TTC549 (cell line): ENCODE results near the gene MYO10.
"Not testable (repeated sequence)": the region's sequence is repeated elsewhere in the genome, so short reads cannot be mapped to it uniquely, and the experiment has no call there.

Experiments
- FAIRE-seq: peaks from 2 replicates; lab custom pipeline; 2012; peaks lifted over from hg19 to GRCh38; lab: Jason Lieb, UNC

Gene MYO10

DNA sequence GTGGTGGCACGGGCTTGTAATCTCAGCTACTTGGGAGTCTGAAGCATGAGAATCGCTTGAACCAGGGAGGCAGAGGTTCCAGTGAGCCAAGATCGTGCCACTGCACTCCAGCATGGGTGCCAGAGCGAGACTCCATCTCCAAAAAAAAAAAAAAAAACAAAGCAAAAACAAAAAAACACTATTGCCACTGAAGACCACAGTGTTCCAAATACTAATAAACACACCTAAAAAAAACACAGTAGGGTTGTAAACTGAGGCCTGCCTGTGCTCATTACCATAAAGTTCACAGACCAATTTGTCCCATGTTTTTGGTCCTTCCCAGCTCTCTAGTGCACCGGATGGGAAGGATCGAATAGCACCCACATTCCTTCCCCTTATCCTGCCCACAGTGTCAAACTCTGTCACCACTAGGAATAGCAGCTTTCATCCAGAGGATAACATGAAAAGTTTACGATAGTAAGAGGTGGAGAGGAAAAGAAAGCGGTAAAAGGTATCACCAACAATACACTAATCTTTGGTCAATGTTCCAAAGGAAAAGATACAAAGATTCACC is 49.2 kb downstream of the MYO10 start:
- no peak for FAIRE-seq

DNA sequence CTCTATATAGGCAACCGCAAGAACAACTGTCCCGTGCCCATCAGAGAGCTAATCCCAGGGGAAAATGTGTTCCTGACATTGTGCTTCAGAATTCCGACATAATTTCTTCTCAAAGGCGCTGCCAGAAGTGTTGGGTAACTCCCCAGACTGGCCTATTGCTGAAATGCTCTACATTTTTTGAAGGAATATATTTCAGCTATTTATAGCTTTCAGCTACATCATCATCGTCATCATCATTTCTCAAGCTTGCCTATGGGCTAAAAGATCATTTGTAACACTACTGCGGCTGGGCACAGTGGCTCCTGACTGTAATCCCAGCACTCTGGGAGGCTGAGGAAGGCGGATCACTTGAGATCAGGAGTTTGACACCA is 49.7 kb downstream of the MYO10 start:
- FAIRE-seq = no peak

GRCh38 chr5:16885635-16886365 is 50.3 kb downstream of the MYO10 start:
- no peak for FAIRE-seq

- no peak for FAIRE-seq
Measured at GRCh38 chr5:16884595-16884994, 51.5 kb downstream of the MYO10 start.

GRCh38 chr5:16883806-16884205 is 52.3 kb downstream of the MYO10 start:
- FAIRE-seq = no peak

GRCh38 chr5:16883176-16883575 is 52.9 kb downstream of the MYO10 start:
- no peak for FAIRE-seq

DNA sequence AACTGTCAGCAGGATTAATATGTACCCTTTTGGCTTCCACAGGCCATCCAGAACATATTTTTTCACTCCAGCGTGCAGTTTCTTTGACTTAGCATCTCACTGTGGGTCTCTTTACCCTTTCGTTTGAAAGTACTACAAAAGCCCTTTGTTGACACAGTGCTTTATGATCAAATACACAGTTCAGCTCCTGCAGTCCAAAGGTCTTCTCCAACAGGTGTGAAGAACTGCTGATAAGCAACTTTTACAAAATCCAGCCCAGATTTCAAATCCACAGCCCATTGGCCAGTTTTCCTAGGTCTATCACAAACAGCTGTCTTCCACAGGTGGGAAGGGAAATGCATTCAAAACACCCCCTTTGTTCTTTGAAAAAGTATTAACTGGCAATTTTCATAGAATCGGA is 54.8 kb downstream of the MYO10 start:
- FAIRE-seq = no peak

- no peak for FAIRE-seq
Measured at GRCh38 chr5:16880547-16880946, 55.5 kb downstream of the MYO10 start.

DNA sequence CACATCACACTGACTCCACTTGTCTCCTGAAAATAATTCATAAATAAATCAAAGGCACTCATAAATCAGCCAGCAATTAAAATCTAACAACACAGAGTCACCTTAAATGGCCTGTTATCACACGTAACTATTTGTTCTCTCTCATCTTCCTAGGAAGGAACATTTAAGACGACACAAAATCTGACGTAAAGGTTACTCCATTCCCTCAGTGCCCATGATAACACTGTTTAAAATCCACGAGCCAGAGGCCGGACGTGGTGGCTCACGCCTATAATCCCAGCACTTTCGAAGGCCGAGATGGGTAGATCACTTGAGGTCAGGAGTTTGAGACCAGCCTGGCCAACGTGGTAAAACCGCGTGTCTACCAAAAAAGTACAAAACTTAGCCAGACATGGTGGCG is 56.4 kb downstream of the MYO10 start:
- FAIRE-seq = no peak

DNA sequence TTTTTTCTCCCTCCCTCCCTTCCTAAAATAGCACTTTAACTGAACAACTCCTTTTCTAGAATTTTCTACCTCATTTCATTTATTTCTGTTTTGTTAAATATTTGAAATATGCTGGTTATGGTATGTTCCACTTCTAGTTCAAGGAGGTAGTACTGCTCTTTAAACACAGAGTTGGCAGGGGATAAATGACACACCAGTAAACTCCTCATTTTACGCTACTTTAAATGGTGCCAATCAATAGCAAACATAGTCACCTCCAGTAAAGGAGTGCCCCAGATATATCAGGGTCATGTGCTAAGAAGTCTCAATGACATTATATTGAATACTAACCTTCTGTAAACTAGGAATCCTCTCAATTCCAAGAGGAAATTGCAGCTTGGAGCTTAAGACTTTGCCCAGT is 56.9 kb downstream of the MYO10 start:
- FAIRE-seq = no peak

DNA sequence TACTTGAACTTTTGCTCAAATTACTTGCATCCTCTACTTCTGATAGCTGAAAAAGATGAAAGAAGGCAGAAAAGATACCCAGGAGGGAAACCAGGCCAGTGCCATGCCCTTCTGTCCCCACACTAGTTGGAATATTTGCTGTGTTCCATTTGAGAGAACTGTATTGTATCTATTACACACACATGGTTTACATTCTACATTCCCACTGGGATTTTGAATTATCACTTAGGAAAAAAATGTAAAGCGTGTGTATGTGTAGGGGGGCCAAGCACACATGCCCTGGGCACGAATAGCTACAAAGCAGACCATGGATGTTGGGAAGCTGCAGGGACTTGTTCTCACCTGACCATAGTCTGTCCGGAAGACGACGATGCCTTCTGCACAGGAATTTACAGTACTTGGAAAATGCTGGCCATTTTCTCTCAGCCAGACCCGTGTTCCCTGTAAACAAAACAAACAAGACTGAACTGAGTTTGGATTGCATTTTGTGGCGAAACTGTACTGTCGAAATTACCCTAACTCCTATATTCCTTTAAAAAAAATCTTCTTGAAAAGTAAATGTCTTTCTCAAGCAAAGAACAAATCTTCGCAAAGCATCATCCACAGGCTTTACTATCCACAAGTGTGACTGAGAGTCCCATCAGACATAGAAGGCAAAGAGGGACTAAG is 58.7 kb downstream of the MYO10 start:
- no peak for FAIRE-seq

- not testable (repeated sequence) for FAIRE-seq
Measured at GRCh38 chr5:16874424-16874823, 61.7 kb downstream of the MYO10 start.

GRCh38 chr5:16871746-16872339 is 64.2 kb downstream of the MYO10 start:
- no peak for FAIRE-seq

DNA sequence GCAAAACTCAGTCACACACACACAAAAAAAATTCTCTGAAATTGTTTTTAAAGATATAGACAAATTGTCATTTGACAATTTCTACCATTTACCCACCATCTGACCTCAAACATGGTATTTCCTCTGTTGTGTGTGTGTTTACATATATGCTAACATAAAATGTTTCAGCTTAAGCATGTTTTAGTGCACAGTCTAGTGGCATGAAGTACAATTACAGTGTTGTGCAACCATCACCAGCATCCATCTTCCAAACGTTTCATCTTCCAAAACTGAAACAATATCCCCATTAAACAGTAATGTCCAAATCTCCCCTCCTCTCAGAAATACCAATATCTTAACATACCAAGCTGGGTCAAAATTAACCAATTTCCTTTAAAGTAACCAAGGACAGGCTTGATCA is 65.2 kb downstream of the MYO10 start:
- no peak for FAIRE-seq

GRCh38 chr5:16869821-16870796 is 66.0 kb downstream of the MYO10 start:
- no peak for FAIRE-seq

GRCh38 chr5:16867577-16867953 is 68.5 kb downstream of the MYO10 start:
- no peak for FAIRE-seq

- FAIRE-seq = no peak
Measured at GRCh38 chr5:16866795-16867576, 69.1 kb downstream of the MYO10 start.

- no peak for FAIRE-seq
Measured at GRCh38 chr5:16866273-16866672, 69.8 kb downstream of the MYO10 start.

GRCh38 chr5:16865151-16865550 is 70.9 kb downstream of the MYO10 start:
- FAIRE-seq = no peak

GRCh38 chr5:16864631-16865131 is 71.4 kb downstream of the MYO10 start:
- FAIRE-seq = no peak

DNA sequence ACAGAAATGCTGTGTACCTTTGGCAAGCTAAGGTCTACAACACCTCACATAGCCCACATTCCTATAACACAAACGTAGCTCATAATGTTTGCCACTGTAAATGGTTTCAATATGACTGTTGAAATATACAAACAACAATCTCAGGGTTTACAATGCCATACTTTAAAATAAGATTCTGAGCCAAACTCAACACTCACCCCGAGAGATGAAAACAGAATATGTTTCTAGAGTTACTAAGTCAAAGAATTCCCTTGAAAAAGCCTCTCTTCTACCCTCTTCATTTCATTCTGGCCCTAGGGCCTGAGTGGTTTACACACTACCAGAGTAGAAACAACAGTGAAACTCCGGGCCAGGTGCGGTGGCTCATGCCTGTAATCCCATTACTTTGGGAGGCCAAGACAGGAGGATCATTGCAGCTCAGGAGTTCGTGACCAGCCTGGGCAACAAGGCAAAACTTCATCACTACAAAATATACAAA is 72.6 kb downstream of the MYO10 start:
- no peak for FAIRE-seq
